GM18907 (cell line): Measurements from ENCODE around the gene PAPPA.

ENCODE experiments used
- ATAC-seq: cut with Tn5 transposase; IDR thresholded peaks from one replicate; pipeline ENCODE4 v1.9.1; 2021; ENCODE audit warnings: mild to moderate bottlenecking, moderate library complexity; ENCODE audit not compliant: unreplicated experiment

PAPPA gene

DNA sequence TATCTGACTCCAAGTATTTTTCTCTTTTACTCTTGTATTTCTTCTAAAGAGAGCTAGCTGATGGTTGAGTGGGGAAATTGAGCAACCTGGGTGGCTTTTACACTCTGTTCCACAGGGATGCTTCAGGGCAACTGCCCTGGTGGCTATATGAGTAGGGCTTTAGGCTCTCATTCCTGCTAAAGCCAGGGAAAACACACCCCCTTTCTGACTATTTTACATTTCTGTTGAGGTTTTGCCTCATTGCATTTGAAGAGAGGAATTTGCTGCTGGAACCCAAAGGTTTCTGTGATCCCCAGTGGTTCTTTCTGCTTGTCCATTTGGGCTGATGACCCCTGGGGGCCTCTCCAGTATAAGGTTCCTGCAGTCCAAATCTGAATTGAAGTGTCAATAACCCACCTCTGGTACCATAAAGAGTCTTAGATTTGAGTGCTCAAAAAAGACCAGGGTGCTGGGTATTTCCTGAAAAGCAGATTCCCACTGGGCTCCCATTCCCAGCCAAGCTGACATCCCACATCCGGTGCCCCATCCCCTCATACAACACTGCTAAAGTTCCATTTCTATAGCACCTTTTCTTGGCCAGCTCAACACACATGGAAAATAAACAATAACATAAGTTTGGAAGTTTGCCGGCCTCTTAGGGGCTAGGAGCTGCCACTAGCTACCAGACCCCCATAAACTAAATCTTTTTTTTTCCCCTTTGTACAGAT, 59.5 kb downstream of the PAPPA start:
- no peak for ATAC-seq

DNA sequence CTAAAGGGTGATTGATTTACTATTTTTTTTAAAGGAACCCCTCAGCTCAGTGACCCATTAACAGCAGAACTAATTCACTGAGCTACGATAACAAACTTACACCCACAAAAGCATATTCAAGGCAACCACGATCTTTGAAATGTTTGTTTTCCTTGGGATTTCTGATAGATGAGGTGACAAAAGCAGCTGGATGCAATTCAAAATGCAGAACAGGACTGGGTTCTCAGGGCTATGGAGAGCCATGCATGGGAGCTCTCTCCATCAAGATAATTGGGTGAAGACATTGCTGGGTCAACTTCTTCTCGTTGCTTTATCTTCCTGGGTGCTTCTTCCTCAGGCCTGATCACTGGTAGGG, 60.1 kb downstream of the PAPPA start:
- no peak for ATAC-seq

DNA sequence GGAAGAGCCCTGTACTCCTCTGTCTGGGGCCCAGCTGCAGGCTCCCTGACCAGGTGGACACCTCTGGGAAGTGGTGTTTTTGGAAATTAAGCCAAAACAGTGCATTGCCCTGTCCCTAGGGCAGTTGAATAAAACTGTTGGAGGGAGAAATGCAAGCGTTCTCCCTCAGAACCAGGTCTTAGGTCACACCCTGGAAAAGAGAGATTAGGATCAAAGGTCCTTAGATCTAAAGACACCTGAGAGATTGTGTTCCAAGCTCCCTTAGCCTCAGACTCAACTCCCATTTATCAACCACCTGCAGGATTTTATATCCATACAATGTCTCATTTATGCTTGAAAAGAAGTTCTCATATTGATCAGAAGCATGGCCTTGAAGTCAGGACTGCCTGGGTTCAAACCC, 64.8 kb downstream of the PAPPA start:
- ATAC-seq: no peak

DNA sequence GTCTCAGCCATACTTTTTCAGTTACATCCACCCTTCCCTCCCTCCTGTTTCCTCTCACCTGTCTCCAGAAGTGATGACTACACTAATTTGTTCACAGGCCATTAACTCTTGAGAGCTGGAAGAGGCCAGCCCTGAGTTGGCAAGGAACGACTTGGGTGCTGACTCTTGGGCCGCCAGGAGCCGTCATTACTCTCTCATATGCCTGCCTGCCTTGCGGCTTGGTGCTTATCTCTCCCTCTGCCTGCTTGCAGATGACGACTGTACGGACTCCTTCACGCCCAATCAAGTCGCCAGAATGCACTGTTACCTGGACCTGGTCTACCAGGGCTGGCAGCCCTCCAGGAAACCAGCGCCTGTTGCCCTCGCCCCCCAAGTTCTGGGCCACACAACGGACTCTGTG, 66.1 kb downstream of the PAPPA start:
- ATAC-seq: no peak

DNA sequence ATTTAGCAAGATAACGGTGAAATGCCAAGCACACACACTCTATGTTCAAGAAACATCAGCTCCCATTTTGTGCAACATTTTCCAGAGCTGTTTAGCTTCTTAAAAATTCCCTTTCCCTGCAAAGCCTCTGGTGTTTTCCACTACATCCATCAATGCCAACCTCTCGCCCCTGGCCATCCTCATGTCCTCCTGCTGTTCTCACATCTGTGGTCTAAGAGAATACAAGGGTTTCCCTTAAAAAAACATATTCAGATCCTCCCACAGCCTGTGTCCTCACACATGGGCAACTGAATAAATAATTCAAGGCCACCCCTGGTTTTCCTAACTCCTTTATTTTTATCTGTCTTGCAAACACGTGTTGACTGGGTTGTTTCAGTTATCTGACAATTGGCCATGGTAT, 70.3 kb downstream of the PAPPA start:
- no peak for ATAC-seq

DNA sequence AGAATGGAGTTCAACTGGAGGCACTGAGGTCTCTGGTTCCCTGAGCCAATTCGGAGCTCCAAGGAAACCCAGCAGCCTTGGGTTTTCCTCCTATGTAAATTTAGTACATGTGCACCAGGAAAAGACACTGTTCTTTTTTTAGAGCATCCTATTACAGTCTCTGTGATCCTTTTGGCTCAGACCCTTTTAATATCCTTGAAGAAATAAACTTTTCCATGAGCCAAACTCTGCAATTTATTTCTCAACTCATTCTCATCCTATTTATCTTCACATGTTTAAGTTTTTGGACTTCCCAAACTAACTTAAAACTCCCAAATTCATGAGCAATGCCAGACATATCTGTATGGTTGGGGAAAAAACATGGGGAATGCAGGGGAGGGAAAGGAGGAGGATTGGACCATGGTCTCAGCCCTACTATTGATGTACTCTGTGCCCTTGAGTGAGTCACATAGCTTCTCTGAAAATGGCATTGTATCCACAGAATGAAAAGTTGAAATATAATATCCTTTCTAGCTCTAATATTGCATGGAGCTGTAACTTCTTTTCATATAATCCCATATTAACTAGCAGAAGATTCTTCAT, 76.6 kb downstream of the PAPPA start:
- no peak for ATAC-seq

DNA sequence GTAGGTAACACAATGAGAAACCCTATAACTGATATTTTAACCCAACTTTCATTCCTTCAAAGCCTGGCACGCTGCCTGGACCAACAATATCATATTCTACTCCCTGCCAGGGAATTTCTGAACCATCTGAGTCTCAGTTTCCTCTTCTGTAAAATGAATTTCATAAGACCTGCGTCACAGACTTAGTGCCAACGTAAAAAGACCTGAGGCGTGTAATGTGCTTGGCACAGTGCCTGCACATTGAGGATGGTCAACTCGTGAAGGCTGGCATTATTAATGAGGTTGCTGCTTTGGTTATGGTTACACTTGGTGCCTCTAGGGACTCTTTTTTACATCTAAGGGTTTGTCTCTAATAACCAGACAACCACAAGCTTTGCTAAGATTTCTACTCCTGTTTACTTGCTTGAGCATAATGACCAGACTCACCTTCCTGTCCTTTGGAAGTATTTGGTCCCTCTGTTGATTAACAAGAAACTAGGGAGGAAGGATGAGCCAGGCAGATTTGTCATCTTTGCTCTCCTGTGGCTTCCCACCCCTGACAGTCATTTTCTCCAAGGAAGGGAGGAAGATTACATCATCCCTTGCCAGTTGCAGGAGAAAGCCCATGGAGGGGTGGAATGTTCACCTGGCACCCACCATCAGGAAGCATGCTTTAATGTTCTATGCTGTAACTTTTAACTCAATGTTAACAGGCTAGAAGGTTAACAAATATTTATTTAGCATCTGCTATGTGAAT, 79.0 kb downstream of the PAPPA start:
- ATAC-seq: no peak

DNA sequence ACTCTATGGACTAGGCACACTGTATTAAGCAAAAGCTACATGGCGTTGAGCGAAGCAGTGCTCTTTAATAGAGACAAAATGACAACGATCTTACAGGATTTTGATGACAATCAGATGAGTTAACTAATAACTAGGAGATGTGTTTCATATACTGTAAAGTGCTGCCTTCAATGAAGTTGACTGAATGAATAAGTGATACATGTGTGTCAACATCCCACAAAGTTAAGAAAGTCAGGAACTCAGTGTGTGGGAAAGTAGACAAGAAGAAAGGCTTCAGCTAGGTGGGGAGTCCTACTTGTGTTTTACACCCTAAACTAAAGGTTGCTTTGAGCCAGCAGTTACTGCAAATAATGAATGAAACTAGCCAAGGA, 79.6 kb downstream of the PAPPA start:
- ATAC-seq: no peak

DNA sequence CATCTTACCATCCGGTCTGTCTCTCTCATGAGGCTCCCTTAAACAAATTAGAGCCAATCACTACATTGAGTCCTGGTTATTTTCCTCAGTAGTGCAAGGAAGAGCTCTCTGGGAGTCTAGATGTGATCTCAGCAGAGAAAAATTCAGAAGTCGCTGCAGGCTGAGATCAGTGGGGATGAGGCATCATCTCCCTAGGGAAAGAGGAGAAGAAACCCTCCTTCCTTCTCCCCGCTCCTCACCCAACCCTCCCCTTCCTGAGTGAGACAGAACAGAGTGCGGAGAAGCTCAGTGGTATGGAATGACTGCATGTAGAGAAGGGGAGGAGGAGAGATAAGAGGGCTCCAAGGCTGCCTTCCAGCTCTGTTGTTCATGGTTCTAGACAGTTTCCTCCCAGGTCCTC, 80.5 kb downstream of the PAPPA start:
- no peak for ATAC-seq

DNA sequence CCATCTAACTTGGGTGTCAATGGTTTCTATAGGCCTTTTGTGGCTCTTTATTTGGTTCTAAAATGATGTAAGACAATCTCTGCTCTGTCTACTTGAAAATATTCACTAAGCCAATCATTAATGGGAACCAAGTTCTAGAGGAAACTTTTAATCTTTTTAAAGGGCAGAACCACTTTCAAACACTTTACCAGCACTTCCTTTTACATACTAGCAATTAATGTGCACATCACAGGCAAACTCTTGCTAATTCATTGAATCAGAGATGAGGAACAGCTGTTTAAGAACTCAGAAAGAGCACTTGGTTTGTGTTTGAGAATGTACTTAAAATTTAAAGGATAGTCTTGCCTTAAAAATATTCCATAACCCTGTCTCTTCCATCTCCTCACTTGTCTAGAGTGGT, 83.4 kb downstream of the PAPPA start:
- no peak for ATAC-seq

DNA sequence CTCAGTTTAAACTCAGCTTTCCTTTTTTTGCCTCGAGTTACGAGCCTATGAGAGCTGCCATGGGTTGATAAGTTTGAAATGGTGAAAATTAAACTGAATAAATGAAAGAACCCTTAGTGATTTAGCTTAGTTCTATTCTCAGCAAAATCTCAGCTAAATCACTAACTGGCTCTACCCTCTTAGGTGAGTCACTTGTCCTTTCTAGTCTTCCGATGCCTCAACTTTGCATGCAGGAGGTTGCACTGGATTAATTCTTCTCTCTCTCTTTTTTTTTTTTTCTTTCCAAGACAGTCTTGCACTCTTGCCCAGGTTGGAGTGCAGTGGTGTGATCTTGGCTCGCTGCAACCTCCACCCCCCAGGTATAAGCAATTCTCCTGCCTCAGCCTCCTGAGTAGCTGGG, 83.9 kb downstream of the PAPPA start:
- no peak for ATAC-seq

DNA sequence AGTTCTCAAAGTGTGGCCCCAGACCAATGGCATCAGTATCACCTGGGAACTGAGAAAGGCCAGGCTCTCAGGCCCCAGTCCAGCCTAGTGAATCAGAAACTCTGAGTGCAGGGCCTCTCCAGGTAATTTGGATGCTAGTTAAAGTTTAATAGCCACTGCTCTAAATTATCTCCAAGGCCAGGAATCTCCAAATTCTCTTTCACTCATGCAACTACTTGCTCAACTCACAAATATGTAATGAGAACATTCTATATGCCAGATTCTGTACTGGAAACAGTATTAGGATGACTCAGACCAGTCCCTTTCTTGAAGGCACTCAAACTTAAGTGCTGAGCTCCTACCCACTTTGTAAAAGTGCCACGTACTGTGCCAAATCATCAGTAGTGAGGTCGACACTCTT, 84.6 kb downstream of the PAPPA start:
- no peak for ATAC-seq

DNA sequence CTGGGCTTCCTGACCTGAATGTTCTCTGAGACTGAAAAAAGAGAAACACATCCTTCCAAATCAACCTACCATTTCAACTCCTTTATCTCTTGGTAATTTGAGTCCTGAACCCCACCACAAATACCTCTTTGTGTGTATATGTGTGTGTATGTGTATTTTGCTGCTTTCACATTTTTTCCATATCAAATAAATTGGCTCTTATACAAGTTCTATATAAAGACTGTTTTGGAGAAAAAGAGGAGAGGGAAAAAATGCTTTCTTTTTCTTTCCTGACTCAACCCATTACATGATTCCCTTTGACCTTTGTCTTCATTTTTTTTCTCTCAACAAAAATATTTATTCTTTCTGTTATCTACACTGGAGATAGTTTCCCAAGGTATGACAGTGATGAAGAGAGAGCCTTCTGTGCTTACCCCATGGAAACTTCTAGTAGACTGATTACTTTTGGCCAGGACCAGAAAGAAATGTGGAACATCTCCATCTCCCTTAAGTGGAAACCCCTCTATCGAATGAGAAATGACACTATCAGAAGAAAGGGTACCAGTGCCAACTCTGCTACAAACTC, 85.3 kb downstream of the PAPPA start:
- ATAC-seq: no peak

DNA sequence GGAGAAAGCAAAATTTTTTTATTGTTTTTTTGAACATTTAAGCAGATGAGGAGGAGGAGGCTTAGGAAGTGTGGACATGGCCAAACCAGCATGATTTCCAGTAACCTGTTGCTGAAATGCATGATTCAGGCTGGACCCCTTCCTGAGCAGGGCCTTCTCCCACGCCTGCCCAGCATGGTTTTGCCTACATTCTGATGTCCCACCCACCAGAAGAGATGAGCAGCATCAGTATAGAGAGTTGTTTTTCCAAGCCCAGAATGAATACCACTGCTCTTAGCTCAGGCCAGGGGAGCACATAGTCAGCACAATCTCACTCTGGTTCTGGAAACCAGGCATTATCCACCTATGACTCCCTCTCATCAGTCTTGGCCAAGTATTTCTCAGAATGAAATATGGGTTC, 90.1 kb downstream of the PAPPA start:
- ATAC-seq: no peak

DNA sequence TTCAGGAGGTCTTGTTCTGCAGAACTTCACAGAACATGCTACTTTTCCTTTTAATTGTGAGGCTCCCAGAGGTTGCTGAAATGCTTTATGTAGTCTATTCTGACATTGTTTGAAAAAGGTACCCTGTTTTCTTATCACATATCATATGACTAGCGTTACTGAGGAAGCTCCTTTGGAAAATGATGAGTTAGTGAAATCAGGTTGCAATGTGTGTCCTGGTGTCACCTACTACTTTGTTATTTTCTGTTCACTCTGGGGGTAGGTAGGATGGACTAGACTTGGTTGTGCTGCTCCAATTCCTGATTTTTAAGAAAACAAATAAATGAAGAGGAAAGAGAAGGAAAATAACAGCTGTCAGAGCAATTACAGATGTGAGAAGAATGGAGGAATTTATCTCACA, 93.7 kb downstream of the PAPPA start:
- ATAC-seq: no peak

DNA sequence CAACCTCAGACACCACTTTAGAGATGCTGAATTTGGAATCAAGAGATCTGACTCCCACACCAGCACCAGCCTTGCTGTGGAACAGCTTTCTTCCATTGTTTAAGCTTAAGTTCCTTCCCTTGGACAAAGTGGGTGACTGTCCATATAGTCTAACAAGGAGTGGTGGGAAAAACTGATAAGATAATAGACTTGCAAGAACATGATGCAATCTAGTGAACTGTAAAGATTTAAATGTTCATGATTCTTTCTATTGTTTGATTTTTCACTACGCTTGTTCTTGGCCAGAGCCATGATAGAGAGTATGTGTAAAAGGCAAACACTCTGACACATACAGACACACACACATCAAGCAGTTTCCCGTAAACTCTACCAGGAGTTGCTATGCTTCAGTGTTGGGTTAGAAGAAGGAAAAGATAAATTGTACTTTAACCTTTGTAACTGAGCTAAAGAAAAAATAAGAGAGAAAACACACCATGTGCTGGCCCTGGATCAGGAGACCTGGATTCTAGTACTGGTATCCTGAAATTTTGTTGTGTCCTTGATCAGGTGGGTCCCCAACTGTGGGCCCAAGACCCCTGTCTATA, 94.3 kb downstream of the PAPPA start:
- ATAC-seq: no peak

DNA sequence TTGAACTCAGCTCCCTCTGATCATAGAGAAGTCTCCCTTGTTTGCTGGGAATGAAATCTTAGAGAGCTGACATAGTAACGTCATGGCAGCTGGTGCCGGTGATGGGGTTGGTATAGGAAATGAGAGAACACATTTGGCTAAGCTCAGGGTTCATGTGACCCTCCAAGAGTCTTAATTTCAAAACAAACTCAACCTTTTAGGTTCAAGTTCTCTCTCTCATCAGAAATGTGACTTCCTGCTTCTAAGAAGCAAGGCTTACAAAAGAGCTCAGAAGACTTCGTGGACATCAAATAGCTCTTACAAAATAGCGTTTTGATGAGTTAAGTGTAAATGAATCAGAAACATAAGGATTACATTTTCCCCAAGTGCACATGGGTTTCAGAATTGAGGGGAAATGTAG, 97.3 kb downstream of the PAPPA start:
- ATAC-seq: no peak

DNA sequence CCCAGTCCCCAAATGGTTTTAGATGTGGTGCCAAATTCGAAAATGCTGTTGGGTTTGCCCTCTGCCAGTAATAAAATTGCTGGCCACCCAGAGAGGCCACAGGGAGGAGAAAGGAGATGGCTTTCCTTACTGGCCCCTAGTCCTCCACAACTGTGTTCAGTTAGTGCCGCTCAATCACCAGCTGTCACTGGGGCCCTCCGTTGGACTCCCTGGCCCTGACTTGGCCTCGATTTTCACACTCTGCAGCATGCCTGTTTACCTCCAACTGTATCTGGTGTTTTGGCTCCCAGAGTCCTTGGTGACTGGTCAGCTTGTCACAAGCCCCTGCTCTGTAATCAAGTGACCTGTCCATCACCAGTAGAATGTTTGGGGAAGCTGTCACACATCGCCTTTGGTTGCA, 97.8 kb downstream of the PAPPA start:
- ATAC-seq: no peak

DNA sequence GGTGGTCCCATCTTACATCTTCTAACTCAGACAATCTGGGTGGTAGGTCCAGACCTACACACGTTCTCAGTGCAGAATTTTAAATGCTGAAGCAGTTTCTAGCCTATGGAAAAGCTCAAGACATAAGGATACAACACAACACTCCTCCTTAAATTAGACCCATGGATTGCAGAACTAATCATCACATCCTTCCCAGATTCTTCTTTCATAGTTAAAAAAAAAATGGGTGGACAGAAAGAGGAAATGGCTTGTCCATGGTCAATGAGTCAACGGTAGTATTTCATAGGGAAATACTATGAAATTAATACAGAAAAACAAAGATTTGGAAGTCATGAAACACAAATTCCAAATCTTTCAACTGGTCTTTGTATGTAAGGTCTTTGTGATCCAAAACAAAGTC, 106.9 kb downstream of the PAPPA start:
- no peak for ATAC-seq

DNA sequence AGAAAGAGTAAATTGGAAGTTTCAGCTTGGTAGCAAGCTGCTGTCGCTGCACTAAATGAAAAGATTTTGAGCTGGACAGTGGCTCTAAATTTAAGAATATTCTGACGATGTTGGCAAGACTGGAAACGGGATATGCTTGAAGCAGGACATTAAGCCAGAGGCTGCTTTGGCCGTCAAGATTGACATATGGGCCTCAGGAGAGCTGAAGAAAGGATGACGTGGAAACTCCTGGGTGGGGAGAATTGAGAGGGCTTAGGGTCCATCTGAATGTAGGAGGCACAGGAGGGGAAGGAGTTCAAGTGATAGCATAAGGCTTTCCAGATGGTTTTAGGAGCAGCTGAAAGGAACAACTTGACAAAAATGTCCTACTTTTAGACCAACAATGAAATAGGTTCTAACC, 108.9 kb downstream of the PAPPA start:
- no peak for ATAC-seq

DNA sequence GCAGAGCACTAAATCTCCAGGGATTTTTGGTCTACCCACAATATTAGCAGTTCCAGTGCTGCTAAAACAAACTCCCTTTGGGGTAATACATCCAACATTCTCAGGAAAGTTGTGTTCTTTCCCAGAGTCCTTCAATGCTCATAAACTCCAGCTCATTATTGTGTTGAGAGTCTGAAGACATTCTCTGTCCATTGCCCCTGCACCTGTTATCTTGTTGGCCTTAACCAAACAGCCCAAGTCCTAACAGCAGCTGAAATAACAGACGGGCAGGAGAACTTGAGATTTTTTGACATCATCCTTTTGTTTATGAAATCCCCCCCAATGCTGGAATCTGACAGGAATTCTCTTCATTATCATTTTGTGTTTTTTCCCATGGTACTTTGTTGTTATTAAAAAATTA, 110.8 kb downstream of the PAPPA start:
- no peak for ATAC-seq

DNA sequence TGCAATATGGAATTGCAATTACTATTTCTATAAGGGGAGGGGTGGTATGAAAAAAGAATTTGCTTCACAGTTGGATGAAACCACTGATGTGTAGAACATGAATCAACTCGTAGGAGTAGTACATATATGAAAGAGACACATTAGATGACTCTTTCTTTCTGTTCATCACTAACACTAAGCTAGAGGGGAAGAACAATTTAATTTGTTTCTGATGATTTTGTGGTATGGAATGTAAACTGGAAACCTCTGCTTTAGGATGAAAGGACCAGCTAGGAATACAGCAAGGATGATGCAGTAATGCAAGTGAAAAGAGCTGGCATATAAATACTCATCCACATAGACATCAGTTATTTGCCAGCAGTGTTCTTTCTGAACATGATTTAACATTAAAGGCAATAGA, 113.4 kb downstream of the PAPPA start:
- no peak for ATAC-seq
